22Rv1 (cell line): ENCODE measurements around the gene CMTM5.

Experiments
- CTCF ChIP-seq: fragments of 450-650 bp; IDR thresholded peaks from 2 replicates; pipeline ENCODE4 v1.5.1; 2017; ENCODE audit warnings: mild to moderate bottlenecking
- ZFX ChIP-seq: fragments of 450-650 bp; IDR thresholded peaks from 2 replicates; pipeline ENCODE4 v1.6.1; 2017; ENCODE audit warnings: antibody characterized with exemption, borderline replicate concordance

GRCh38 chr14:23388996-23389395, 12.2 kb downstream of the CMTM5 start:
- TF ChIP-seq CTCF (no peak), ZFX (no peak)
